ENCODE results near the gene JAKMIP2. TPM values are rescaled to one million over a fixed set of nuclear protein-coding genes. Genes with fewer than 3 reads are reported as not detected.
A peak's percentile ranks its signal among the peaks of the same experiment; 100 is the strongest.
"Not testable (repeated sequence)": the region's sequence is repeated elsewhere in the genome, so short reads cannot be mapped to it uniquely, and the experiment has no call there.

JAKMIP2 gene
- total RNA-seq, 5 donors from 2014 or later (not counting 1 experiment from before 2014, with no cell fraction given), result 1.8 to 8.3 (median 5.7) TPM

- H3K4me3 ChIP-seq (ENCODE audit: control insufficient read depth in 1 of 2, extremely low read depth in 1 of 2, low read length in 1 of 2); H3K27me3 ChIP-seq (replicated peaks in 1 of 2; ENCODE audit: control insufficient read depth in 2 of 2, extremely low read depth in 1 of 2, insufficient read depth in 2 of 2, low read length in 1 of 2); ATAC-seq (replicated peaks in 1 of 4); CTCF ChIA-PET; H3K27ac Mint-ChIP-seq; H3K27ac ChIP-seq (ENCODE audit: low read length); POLR2A ChIA-PET; H3K4me3 Mint-ChIP-seq; DNase-seq; H3K4me1 Mint-ChIP-seq; H3K27me3 Mint-ChIP-seq; H3K36me3 Mint-ChIP-seq; H3K4me1 ChIP-seq (ENCODE audit: control insufficient read depth in 1 of 2, extremely low read depth in 1 of 2, insufficient read depth in 2 of 2, low read length in 2 of 2); H3K36me3 ChIP-seq (ENCODE audit: control insufficient read depth in 2 of 2, extremely low read depth in 1 of 2, insufficient read depth in 1 of 2, low read length in 1 of 2); H3K9me3 ChIP-seq: not testable (repeated sequence)
- 49% methylated on average over 4 of the region's 6 CpGs for WGBS (ENCODE audit: insufficient coverage)
- H3K9me3 Mint-ChIP-seq, result peaks cover 0 to 13% (median 13%) of the 10 kb centered on the region in 3 donors
Measured at GRCh38 chr5:147582272-147582671, 200.3 kb downstream of the JAKMIP2 start.

GRCh38 chr5:147580418-147580817, 202.1 kb downstream of the JAKMIP2 start:
- ATAC-seq (replicated peaks in 1 of 4); H3K4me3 Mint-ChIP-seq; H3K9me3 ChIP-seq; H3K4me3 ChIP-seq (ENCODE audit: control insufficient read depth in 1 of 2, extremely low read depth in 1 of 2, low read length in 1 of 2); H3K27me3 ChIP-seq (replicated peaks in 1 of 2; ENCODE audit: control insufficient read depth in 2 of 2, extremely low read depth in 1 of 2, insufficient read depth in 2 of 2, low read length in 1 of 2); H3K36me3 Mint-ChIP-seq; H3K27ac ChIP-seq (ENCODE audit: low read length); H3K36me3 ChIP-seq (ENCODE audit: control insufficient read depth in 2 of 2, extremely low read depth in 1 of 2, insufficient read depth in 1 of 2, low read length in 1 of 2); POLR2A ChIA-PET; H3K4me1 ChIP-seq (ENCODE audit: control insufficient read depth in 1 of 2, extremely low read depth in 1 of 2, insufficient read depth in 2 of 2, low read length in 2 of 2); DNase-seq; H3K4me1 Mint-ChIP-seq; CTCF ChIA-PET; H3K27ac Mint-ChIP-seq: not testable (repeated sequence)
- H3K9me3 Mint-ChIP-seq, result peaks cover 0 to 13% (median 13%) of the 10 kb centered on the region in 3 donors
- 99% methylated on average over 7 of the region's 7 CpGs for WGBS (ENCODE audit: insufficient coverage)
- peaks cover 8 to 14% of the 10 kb centered on the region in 2 donors for H3K27me3 Mint-ChIP-seq

- POLR2A ChIA-PET, result no interaction called here
- Mint-ChIP-seq H3K36me3 (no peaks in the 10 kb centered on the region), H3K4me3 (no peak overlapping the region), H3K4me1 (no peaks in the 10 kb centered on the region), H3K27ac (no peak overlapping the region), H3K9me3 (peaks cover 0 to 13% (median 13%) of the 10 kb centered on the region in 3 donors), H3K27me3 (peaks cover 4 to 14% of the 10 kb centered on the region in 2 donors)
- Histone ChIP-seq H3K36me3 (ENCODE audit: control insufficient read depth in 2 of 2, extremely low read depth in 1 of 2, insufficient read depth in 1 of 2, low read length in 1 of 2) (no peaks in the 10 kb centered on the region), H3K9me3 (no peaks in the 10 kb centered on the region), H3K27ac (ENCODE audit: low read length) (no peak overlapping the region), H3K4me1 (ENCODE audit: control insufficient read depth in 1 of 2, extremely low read depth in 1 of 2, insufficient read depth in 2 of 2, low read length in 2 of 2) (no peaks in the 10 kb centered on the region), H3K4me3 (ENCODE audit: control insufficient read depth in 1 of 2, extremely low read depth in 1 of 2, low read length in 1 of 2) (no peak overlapping the region), H3K27me3 (replicated peaks in 1 of 2; ENCODE audit: control insufficient read depth in 2 of 2, extremely low read depth in 1 of 2, insufficient read depth in 2 of 2, low read length in 1 of 2) (peaks cover 0 to 7% of the 10 kb centered on the region in 2 experiments)
- ATAC-seq (replicated peaks in 1 of 4) (no peak), DNase-seq (no peak)
- WGBS (ENCODE audit: insufficient coverage), result 60% methylated on average over 3 of the region's 8 CpGs
- CTCF ChIA-PET, result interaction anchor here (0.7 to 0.8 kb wide), 2 partner anchors 46 to 245 kb away, joined by 3 read pairs; no protein-coding TSS in a partner anchor
Measured at GRCh38 chr5:147578228-147579024, 204.1 kb downstream of the JAKMIP2 start.

- ATAC-seq (replicated peaks in 1 of 4) (no peak), DNase-seq (peak in 9 of 35 experiments; percentile 2 to 9 (median 4))
- H3K4me1 ChIP-seq (ENCODE audit: control insufficient read depth in 1 of 2, extremely low read depth in 1 of 2, insufficient read depth in 2 of 2, low read length in 2 of 2), result no peaks in the 10 kb centered on the region
- peaks cover 0 to 5% of the 10 kb centered on the region in 2 experiments for H3K27me3 ChIP-seq (replicated peaks in 1 of 2; ENCODE audit: control insufficient read depth in 2 of 2, extremely low read depth in 1 of 2, insufficient read depth in 2 of 2, low read length in 1 of 2)
- Mint-ChIP-seq H3K27ac (no peak overlapping the region), H3K4me3 (no peak overlapping the region), H3K36me3 (no peaks in the 10 kb centered on the region), H3K4me1 (no peaks in the 10 kb centered on the region), H3K9me3 (peaks cover 0 to 13% (median 13%) of the 10 kb centered on the region in 3 donors), H3K27me3 (peaks cover 4 to 14% of the 10 kb centered on the region in 2 donors)
- H3K9me3 ChIP-seq, result no peaks in the 10 kb centered on the region
- H3K27ac ChIP-seq (ENCODE audit: low read length), result no peak overlapping the region
- POLR2A ChIA-PET, result no interaction called here
- 70% methylated on average over 2 of the region's 15 CpGs for WGBS (ENCODE audit: insufficient coverage)
- no peak overlapping the region for H3K4me3 ChIP-seq (ENCODE audit: control insufficient read depth in 1 of 2, extremely low read depth in 1 of 2, low read length in 1 of 2)
- H3K36me3 ChIP-seq (ENCODE audit: control insufficient read depth in 2 of 2, extremely low read depth in 1 of 2, insufficient read depth in 1 of 2, low read length in 1 of 2), result no peaks in the 10 kb centered on the region
- CTCF ChIA-PET, result interaction anchor here in 1 of 2 donors (0.7 kb wide), 1 partner anchor 35 kb away, joined by 11 read pairs; no protein-coding TSS in a partner anchor
Measured at GRCh38 chr5:147576646-147577535, 205.6 kb downstream of the JAKMIP2 start.

GRCh38 chr5:147575598-147575997, 206.9 kb downstream of the JAKMIP2 start:
- H3K27me3 ChIP-seq (replicated peaks in 1 of 2; ENCODE audit: control insufficient read depth in 2 of 2, extremely low read depth in 1 of 2, insufficient read depth in 2 of 2, low read length in 1 of 2), result peaks cover 0 to 5% of the 10 kb centered on the region in 2 experiments
- Mint-ChIP-seq H3K4me1 (no peaks in the 10 kb centered on the region), H3K36me3 (no peaks in the 10 kb centered on the region), H3K9me3 (peaks cover 0 to 10% (median 8%) of the 10 kb centered on the region in 3 donors), H3K27ac (no peak overlapping the region), H3K27me3 (peaks cover 4 to 14% of the 10 kb centered on the region in 2 donors), H3K4me3 (no peak overlapping the region)
- CTCF ChIA-PET, result interaction anchor here (0.6 kb wide), 2 partner anchors 11 to 87 kb away, joined by 3 read pairs; no protein-coding TSS in a partner anchor
- whole genome bisulfite sequencing (ENCODE audit: insufficient coverage), result no CpG with 5 or more reads among the region's 4 CpGs
- DNase-seq (no peak), ATAC-seq (replicated peaks in 1 of 4) (no peak)
- POLR2A ChIA-PET, result no interaction called here
- no peaks in the 10 kb centered on the region for H3K9me3 ChIP-seq
- H3K4me1 ChIP-seq (ENCODE audit: control insufficient read depth in 1 of 2, extremely low read depth in 1 of 2, insufficient read depth in 2 of 2, low read length in 2 of 2), result no peaks in the 10 kb centered on the region
- H3K27ac ChIP-seq (ENCODE audit: low read length), result no peak overlapping the region
- no peak overlapping the region for H3K4me3 ChIP-seq (ENCODE audit: control insufficient read depth in 1 of 2, extremely low read depth in 1 of 2, low read length in 1 of 2)
- H3K36me3 ChIP-seq (ENCODE audit: control insufficient read depth in 2 of 2, extremely low read depth in 1 of 2, insufficient read depth in 1 of 2, low read length in 1 of 2), result no peaks in the 10 kb centered on the region

- H3K4me1 ChIP-seq (ENCODE audit: control insufficient read depth in 1 of 2, extremely low read depth in 1 of 2, insufficient read depth in 2 of 2, low read length in 2 of 2), result no peaks in the 10 kb centered on the region
- ChIA-PET POLR2A (no interaction called here), CTCF (no interaction called here)
- H3K9me3 ChIP-seq, result no peaks in the 10 kb centered on the region
- no peaks in the 10 kb centered on the region for H3K9me3 Mint-ChIP-seq
- H3K36me3 Mint-ChIP-seq, result no peaks in the 10 kb centered on the region
- no peak overlapping the region for H3K27ac Mint-ChIP-seq
- no peaks in the 10 kb centered on the region for H3K36me3 ChIP-seq (ENCODE audit: control insufficient read depth in 2 of 2, extremely low read depth in 1 of 2, insufficient read depth in 1 of 2, low read length in 1 of 2)
- H3K4me1 Mint-ChIP-seq, result no peaks in the 10 kb centered on the region
- H3K27me3 Mint-ChIP-seq, result peaks cover under 1 to 10% of the 10 kb centered on the region in 2 donors
- WGBS (ENCODE audit: insufficient coverage), result no CpG with 5 or more reads among the region's 1 CpG
- no peak overlapping the region for H3K27ac ChIP-seq (ENCODE audit: low read length)
- no peak overlapping the region for H3K4me3 Mint-ChIP-seq
- peaks cover 0 to 5% of the 10 kb centered on the region in 2 experiments for H3K27me3 ChIP-seq (replicated peaks in 1 of 2; ENCODE audit: control insufficient read depth in 2 of 2, extremely low read depth in 1 of 2, insufficient read depth in 2 of 2, low read length in 1 of 2)
- no peak for DNase-seq
- ATAC-seq (replicated peaks in 1 of 4), result no peak
- H3K4me3 ChIP-seq (ENCODE audit: control insufficient read depth in 1 of 2, extremely low read depth in 1 of 2, low read length in 1 of 2), result no peak overlapping the region
Measured at GRCh38 chr5:147573211-147573610, 209.3 kb downstream of the JAKMIP2 start.
